ENCODE results near the gene ALG14.

GRCh38 chr1:95023399-95024043 lies 49.2 kb downstream of the ALG14 start:
- TF ChIP-seq POLR2A (IDR thresholded peaks at IDR 0.05; ENCODE audit: extremely low read depth, insufficient read length) (no peak), CTCF (IDR thresholded peaks at IDR 0.05; ENCODE audit: low read depth, low read length) (no peak), MYC (IDR thresholded peaks at IDR 0.05; ENCODE audit: low read depth, low read length) (no peak), MAX (IDR thresholded peaks at IDR 0.05; ENCODE audit: low read depth, low read length) (no peak)

Measured in NB4 (cell line).